Measurements from ENCODE around the gene IPCEF1.
"Not testable (repeated sequence)": the region's sequence is repeated elsewhere in the genome, so short reads cannot be mapped to it uniquely, and the experiment has no call there.

The IPCEF1 gene

GRCh38 chr6:154329350-154330170 lies 27.0 kb downstream of the IPCEF1 start:
- no peak for DNase-seq

GRCh38 chr6:154327313-154327712 lies 29.3 kb downstream of the IPCEF1 start:
- not testable (repeated sequence) for DNase-seq

GRCh38 chr6:154325142-154325541 lies 31.5 kb downstream of the IPCEF1 start:
- DNase-seq = no peak

- no peak for DNase-seq
Observed at GRCh38 chr6:154320181-154320580, 36.4 kb downstream of the IPCEF1 start.

GRCh38 chr6:154319231-154319858 lies 37.3 kb downstream of the IPCEF1 start:
- no peak for DNase-seq

- DNase-seq = no peak
Observed at GRCh38 chr6:154318721-154319120, 37.9 kb downstream of the IPCEF1 start.

- DNase-seq = no peak
Observed at GRCh38 chr6:154316131-154316530, 40.5 kb downstream of the IPCEF1 start.

- no peak for DNase-seq
Observed at GRCh38 chr6:154314084-154314483, 42.5 kb downstream of the IPCEF1 start.

- no peak for DNase-seq
Observed at GRCh38 chr6:154308986-154309385, 47.6 kb downstream of the IPCEF1 start.

- no peak for DNase-seq
Observed at GRCh38 chr6:154307696-154308425, 48.7 kb downstream of the IPCEF1 start.

GRCh38 chr6:154307147-154307546 lies 49.5 kb downstream of the IPCEF1 start:
- not testable (repeated sequence) for DNase-seq

GRCh38 chr6:154306696-154307095 lies 49.9 kb downstream of the IPCEF1 start:
- no peak for DNase-seq

GRCh38 chr6:154304191-154304590 lies 52.4 kb downstream of the IPCEF1 start:
- no peak for DNase-seq

- not testable (repeated sequence) for DNase-seq
Observed at GRCh38 chr6:154303642-154304041, 53.0 kb downstream of the IPCEF1 start.

GRCh38 chr6:154301839-154302752 lies 54.5 kb downstream of the IPCEF1 start:
- no peak for DNase-seq

GRCh38 chr6:154301086-154301625 lies 55.4 kb downstream of the IPCEF1 start:
- no peak for DNase-seq

GRCh38 chr6:154298297-154298696 lies 58.3 kb downstream of the IPCEF1 start:
- no peak for DNase-seq

GRCh38 chr6:154297721-154298120 lies 58.9 kb downstream of the IPCEF1 start:
- no peak for DNase-seq

GRCh38 chr6:154297210-154297609 lies 59.4 kb downstream of the IPCEF1 start:
- no peak for DNase-seq

- DNase-seq = no peak
Observed at GRCh38 chr6:154295733-154296132, 60.9 kb downstream of the IPCEF1 start.

- DNase-seq = no peak
Observed at GRCh38 chr6:154292855-154293519, 63.6 kb downstream of the IPCEF1 start.

- no peak for DNase-seq
Observed at GRCh38 chr6:154292066-154292465, 64.5 kb downstream of the IPCEF1 start.
